ENCODE data around the gene SNN. TPM values are rescaled to one million over a fixed set of nuclear protein-coding genes. Genes with fewer than 3 reads are reported as not detected.

The SNN gene
- total and polyA plus RNA-seq, 7 donors: 5.1 to 15.3 (median 13.0) TPM

DNA sequence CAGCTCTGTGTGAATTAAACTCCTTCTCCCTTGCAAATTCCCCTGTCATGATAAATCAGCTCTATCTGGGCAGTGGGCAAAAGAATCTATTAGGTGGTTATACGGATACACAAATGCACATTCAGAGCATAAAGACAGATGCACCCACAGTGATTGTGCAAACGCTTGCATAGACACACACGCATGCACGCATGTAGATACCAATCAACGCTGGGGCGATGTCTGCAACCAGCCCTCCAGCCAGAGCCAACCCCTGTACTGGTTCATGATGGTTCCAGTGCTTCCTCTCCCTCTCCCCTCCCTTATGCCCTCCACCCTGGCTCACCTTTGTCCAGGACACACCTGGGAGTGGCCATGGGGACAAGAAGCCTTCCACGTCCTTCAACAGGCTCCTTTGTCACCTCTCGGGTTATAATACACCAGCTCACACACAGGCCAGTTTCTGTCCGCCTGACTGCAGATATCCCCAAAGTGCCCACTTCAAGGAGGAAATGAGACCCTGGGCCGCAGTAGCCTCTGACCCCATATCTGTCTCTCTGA, 33.1 kb upstream of the SNN start:
- TF ChIP-seq, protein P1, sequence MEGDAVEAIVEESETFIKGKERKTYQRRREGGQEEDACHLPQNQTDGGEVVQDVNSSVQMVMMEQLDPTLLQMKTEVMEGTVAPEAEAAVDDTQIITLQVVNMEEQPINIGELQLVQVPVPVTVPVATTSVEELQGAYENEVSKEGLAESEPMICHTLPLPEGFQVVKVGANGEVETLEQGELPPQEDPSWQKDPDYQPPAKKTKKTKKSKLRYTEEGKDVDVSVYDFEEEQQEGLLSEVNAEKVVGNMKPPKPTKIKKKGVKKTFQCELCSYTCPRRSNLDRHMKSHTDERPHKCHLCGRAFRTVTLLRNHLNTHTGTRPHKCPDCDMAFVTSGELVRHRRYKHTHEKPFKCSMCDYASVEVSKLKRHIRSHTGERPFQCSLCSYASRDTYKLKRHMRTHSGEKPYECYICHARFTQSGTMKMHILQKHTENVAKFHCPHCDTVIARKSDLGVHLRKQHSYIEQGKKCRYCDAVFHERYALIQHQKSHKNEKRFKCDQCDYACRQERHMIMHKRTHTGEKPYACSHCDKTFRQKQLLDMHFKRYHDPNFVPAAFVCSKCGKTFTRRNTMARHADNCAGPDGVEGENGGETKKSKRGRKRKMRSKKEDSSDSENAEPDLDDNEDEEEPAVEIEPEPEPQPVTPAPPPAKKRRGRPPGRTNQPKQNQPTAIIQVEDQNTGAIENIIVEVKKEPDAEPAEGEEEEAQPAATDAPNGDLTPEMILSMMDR (IDR thresholded peaks at IDR 0.05): no peak
- TF ChIP-seq EP300 (IDR thresholded peaks at IDR 0.05): no peak
- TF ChIP-seq POLR2AphosphoS5 (IDR thresholded peaks at IDR 0.05): no peak
- no peak for TF ChIP-seq POLR2A (IDR thresholded peaks at IDR 0.05)
- H3K4me3 ChIP-seq: no peak overlapping the region
- DNase-seq: no peak
- no peaks in the 10 kb centered on the region for H3K9me3 ChIP-seq
- intact Hi-C loops (cut with DNase I): loop anchor here (10.0 kb wide), 1 partner anchor 80 kb away; no protein-coding TSS in a partner anchor
- no peaks in the 10 kb centered on the region for H3K27me3 ChIP-seq
- no peak overlapping the region for H3K27ac ChIP-seq
- H3K36me3 ChIP-seq: no peaks in the 10 kb centered on the region
- WGBS, 2 donors: 27 to 81% methylated on average over 10 of the region's 10 CpGs
- H3K4me1 ChIP-seq: peaks cover 0 to 22% (median 20%) of the 10 kb centered on the region in 4 donors

DNA sequence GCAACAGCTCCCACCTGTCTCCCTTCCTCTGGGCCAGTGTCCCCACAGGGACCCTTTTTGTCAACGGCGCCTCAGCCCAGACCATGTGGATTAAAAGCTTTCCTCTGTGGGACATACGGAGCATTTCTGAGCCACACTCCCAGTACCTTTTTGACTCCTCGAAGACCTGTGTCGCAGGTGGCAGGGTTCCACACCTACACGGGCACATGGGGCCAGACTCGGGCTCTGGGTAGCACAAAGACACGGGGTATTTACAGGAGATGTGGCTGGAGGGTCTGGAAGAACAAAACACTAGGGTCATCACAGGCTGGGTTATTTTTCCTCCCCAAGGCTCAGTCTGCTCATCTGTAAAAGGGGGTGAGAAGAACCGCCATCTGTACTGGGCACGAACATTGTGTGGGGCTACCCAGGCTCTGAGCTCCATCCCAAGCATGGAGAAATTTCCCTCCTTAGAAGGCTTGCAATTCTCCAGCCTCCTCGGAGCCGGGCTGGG, 32.5 kb upstream of the SNN start:
- Histone ChIP-seq H3K9me3 (no peaks in the 10 kb centered on the region), H3K36me3 (no peaks in the 10 kb centered on the region), H3K27ac (no peak overlapping the region), H3K4me1 (peaks cover 0 to 28% (median 25%) of the 10 kb centered on the region in 4 donors), H3K27me3 (no peaks in the 10 kb centered on the region), H3K4me3 (no peak overlapping the region)
- 55 to 82% methylated on average over 12 of the region's 12 CpGs for WGBS, 2 donors
- no peak for DNase-seq
- TF ChIP-seq, protein P1 (IDR thresholded peaks at IDR 0.05): no peak
- TF ChIP-seq POLR2AphosphoS5 (IDR thresholded peaks at IDR 0.05): no peak
- TF ChIP-seq POLR2A (IDR thresholded peaks at IDR 0.05): no peak
- TF ChIP-seq EP300 (IDR thresholded peaks at IDR 0.05): no peak
- intact Hi-C loops (cut with DNase I): loop anchor here (10.0 kb wide), 1 partner anchor 81 kb away; no protein-coding TSS in a partner anchor

DNA sequence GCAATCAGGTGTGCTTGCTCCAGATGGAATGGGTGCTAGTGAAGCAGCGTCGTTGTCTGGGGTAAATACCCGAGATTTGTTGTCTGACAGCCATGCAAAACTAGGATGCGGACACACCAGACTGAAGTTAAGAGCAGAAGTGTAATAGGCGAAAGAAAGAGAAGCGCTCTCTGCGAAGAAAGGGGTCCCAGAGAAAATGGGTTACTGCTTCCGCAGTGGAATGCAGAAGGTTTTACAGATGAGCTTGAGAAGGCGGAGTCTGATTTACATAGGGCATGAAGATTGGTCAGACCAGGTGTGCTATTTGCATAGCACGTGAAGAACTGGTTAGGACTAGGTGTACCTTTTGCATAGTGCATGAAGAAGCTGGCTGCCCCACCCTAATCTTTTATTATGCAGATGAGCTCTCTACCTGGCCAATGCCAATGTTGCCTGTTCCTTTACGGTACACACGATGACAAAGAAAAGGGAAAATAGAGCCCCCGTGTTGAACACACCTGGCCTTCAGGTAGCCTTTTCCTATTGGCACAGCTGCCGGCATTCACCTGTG, 32.0 kb upstream of the SNN start:
- Histone ChIP-seq H3K4me3 (no peak overlapping the region), H3K9me3 (no peaks in the 10 kb centered on the region), H3K27me3 (no peaks in the 10 kb centered on the region), H3K4me1 (peaks cover 0 to 33% (median 30%) of the 10 kb centered on the region in 4 donors), H3K36me3 (no peaks in the 10 kb centered on the region), H3K27ac (no peak overlapping the region)
- DNase-seq: no peak
- 20 to 49% methylated on average over 14 of the region's 14 CpGs for WGBS, 2 donors
- intact Hi-C loops (cut with DNase I): loop anchor here (10.0 kb wide), 1 partner anchor 81 kb away; no protein-coding TSS in a partner anchor
- TF ChIP-seq EP300 (IDR thresholded peaks at IDR 0.05) (no peak), POLR2AphosphoS5 (IDR thresholded peaks at IDR 0.05) (peak in 1 of 4 donors; percentile 34), POLR2A (IDR thresholded peaks at IDR 0.05) (peak in 1 of 2 donors; percentile 75)
- TF ChIP-seq, protein P1 (IDR thresholded peaks at IDR 0.05): no peak

DNA sequence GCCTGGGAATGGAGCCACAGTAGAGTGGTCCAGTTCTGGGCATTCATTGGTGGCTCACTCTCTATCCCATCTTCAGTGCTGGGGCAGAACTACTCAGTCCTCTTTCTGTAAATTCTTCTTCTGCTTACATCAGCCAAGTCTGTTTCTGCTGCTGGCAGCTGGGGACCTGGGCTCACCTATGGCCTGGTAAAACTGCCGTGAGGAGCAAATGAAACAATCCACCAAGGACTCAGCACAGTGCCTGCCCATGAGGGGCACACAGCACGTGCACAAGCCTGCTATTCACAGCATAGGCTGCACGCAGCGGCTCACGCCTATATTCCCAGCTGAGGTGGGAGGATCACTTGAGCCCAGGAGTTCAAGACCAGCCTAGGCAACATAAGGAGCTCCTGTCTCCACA, 30.9 kb upstream of the SNN start:
- peaks cover 0 to 33% (median 30%) of the 10 kb centered on the region in 4 donors for H3K4me1 ChIP-seq
- 63 to 93% methylated on average over 5 of the region's 5 CpGs for WGBS, 2 donors
- H3K36me3 ChIP-seq: no peaks in the 10 kb centered on the region
- TF ChIP-seq POLR2AphosphoS5 (IDR thresholded peaks at IDR 0.05): no peak
- TF ChIP-seq POLR2A (IDR thresholded peaks at IDR 0.05): no peak
- TF ChIP-seq, protein P1 (IDR thresholded peaks at IDR 0.05): no peak
- no peak for TF ChIP-seq EP300 (IDR thresholded peaks at IDR 0.05)
- no peaks in the 10 kb centered on the region for H3K27me3 ChIP-seq
- no peak overlapping the region for H3K4me3 ChIP-seq
- no peaks in the 10 kb centered on the region for H3K9me3 ChIP-seq
- DNase-seq: no peak
- no peak overlapping the region for H3K27ac ChIP-seq
- intact Hi-C loops (cut with DNase I): loop anchor here (10.0 kb wide), 1 partner anchor 83 kb away; no protein-coding TSS in a partner anchor

Data from sigmoid colon (tissue), 7 donors.